ENCODE results near the gene TDRD6. TPM values are rescaled to one million over a fixed set of nuclear protein-coding genes. Genes with fewer than 3 reads are reported as not detected.

Gene TDRD6
- total RNA-seq, 2 donors from 2014 or later = 0.66 to 0.78 TPM

DNA sequence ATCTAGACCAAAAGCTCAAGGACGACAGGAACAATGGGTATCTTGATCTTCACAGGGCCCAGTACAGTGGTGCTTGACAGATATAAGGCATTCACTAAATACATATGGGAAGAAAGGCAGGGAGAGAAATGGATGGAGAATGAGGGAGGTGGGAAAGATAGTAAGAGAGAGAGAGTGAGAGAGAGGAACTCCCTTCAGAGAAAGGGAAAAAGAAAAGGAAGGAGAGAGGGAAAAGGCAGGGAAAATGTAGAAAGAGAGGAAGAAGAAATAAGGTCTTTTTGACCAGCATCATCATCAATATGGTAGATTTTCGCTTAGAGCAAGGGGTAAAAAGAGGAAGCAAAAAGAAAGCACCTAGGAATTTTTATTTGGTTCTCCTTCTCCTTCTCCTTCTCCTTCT lies 58.3 kb downstream of the TDRD6 start:
- DNase-seq (no peak), ATAC-seq (no peak)
- Histone ChIP-seq H3K36me3 (replicated peaks in 1 of 2; ENCODE audit: insufficient read depth in 1 of 2, low read depth in 2 of 2) (no peaks in the 10 kb centered on the region), H3K9me3 (no peaks in the 10 kb centered on the region), H3K27ac (no peak overlapping the region), H3K27me3 (no peaks in the 10 kb centered on the region), H3K4me3 (no peak overlapping the region), H3K4me1 (no peaks in the 10 kb centered on the region)
- 44 to 51% methylated on average over 2 of the region's 2 CpGs for WGBS, 2 donors
- TF ChIP-seq, protein P1, sequence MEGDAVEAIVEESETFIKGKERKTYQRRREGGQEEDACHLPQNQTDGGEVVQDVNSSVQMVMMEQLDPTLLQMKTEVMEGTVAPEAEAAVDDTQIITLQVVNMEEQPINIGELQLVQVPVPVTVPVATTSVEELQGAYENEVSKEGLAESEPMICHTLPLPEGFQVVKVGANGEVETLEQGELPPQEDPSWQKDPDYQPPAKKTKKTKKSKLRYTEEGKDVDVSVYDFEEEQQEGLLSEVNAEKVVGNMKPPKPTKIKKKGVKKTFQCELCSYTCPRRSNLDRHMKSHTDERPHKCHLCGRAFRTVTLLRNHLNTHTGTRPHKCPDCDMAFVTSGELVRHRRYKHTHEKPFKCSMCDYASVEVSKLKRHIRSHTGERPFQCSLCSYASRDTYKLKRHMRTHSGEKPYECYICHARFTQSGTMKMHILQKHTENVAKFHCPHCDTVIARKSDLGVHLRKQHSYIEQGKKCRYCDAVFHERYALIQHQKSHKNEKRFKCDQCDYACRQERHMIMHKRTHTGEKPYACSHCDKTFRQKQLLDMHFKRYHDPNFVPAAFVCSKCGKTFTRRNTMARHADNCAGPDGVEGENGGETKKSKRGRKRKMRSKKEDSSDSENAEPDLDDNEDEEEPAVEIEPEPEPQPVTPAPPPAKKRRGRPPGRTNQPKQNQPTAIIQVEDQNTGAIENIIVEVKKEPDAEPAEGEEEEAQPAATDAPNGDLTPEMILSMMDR (IDR thresholded peaks at IDR 0.05) = no peak
- no peak for TF ChIP-seq POLR2A (IDR thresholded peaks at IDR 0.05)
- intact Hi-C loops (cut with DNase I) = no loop called here

DNA sequence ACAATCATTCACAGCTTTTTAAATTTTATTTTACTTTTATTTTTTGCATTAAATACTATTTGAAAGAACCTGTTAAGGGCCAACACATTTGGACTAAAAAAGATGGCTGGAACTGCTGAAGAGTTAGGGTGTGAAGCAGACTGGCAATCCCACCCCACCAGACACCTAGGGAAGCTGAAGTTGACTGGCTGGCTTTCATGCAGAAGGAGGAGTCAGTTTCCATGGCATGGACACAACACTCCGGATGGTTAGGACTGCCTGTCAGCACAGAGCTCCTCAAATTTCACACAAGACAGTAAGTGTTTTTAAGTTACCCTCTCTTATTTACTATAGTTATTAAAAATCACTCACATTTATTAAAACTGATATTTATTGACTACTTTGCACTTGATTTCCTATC lies 59.0 kb downstream of the TDRD6 start, which contains the start of gene ANKRD66:
Gene ANKRD66 (plus strand): TSS at position 238 of the 400 bp plus-strand sequence. CDS start 5,016 bp downstream, outside the sequence.
- intact Hi-C loops (cut with DNase I) = no loop called here
- Histone ChIP-seq H3K27ac (no peak within 1 kb of the TSS), H3K4me1 (no peaks in the 10 kb centered on the region), H3K27me3 (no peaks in the 10 kb centered on the region), H3K4me3 (no peak within 1 kb of the TSS), H3K36me3 (replicated peaks in 1 of 2; ENCODE audit: insufficient read depth in 1 of 2, low read depth in 2 of 2) (no peaks in the 10 kb centered on the region), H3K9me3 (no peaks in the 10 kb centered on the region)
- no peak for DNase-seq
- no peak for TF ChIP-seq POLR2A (IDR thresholded peaks at IDR 0.05)
- TF ChIP-seq, protein P1 (IDR thresholded peaks at IDR 0.05) = no peak
- ATAC-seq = no peak
- 94 to 95% methylated on average over 1 of the region's 1 CpG for WGBS, 2 donors

DNA sequence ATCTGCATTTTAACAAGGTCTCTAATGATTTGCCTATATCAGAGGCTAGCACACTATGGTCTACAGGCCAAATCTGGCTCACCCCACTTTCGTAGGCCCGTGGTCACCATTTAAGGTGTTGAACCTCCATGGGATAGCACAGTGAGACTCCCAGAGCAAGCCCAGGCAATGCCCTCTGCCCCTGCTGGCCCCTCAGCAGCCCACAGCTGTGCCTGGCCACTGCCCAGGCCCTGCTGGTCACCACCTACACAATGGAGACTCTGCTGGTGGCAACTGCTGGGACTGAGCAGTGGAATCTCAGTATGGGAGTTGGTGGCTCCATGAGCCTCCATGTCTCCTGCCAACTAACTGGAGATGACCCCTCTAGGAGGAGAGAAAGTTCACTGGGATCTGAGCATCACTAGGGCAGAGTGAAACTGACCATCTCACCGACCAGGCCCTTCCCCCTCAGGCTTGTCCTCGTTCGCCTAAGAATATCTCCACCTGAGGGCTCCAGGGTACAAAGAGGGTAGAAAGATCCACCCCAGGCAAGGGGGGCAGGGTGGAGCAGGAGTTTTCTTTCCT lies 61.3 kb downstream of the TDRD6 start:
- WGBS, 2 donors = 89 to 94% methylated on average over 5 of the region's 5 CpGs
- no peak overlapping the region for H3K4me3 ChIP-seq
- no peak for ATAC-seq

DNA sequence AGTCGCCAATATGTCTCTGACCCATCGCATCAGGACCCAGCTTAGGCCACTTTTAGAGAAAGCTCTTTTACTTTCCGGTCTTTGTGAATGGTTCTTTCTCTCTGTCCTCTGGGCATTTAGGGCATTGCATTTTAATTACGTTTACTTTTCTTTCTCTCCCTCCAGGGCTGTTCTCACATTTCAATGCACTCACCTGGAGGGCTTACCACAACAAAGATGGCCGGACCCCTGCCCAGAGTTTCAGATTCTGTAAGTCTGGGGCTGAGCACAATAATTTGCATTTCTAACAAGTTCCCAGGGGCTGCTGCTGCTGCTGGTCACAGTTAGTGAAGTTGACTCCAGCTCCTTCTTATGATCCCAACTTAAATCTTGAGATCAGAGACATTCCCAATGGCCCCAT lies 62.0 kb downstream of the TDRD6 start:
- WGBS, 2 donors = 74 to 82% methylated on average over 5 of the region's 5 CpGs
- DNase-seq = no peak
- Histone ChIP-seq H3K4me3 (no peak overlapping the region), H3K4me1 (no peaks in the 10 kb centered on the region), H3K36me3 (replicated peaks in 1 of 2; ENCODE audit: insufficient read depth in 1 of 2, low read depth in 2 of 2) (no peaks in the 10 kb centered on the region), H3K27me3 (no peaks in the 10 kb centered on the region), H3K27ac (no peak overlapping the region), H3K9me3 (no peaks in the 10 kb centered on the region)
- intact Hi-C loops (cut with DNase I) = no loop called here
- no peak for ATAC-seq
- TF ChIP-seq, protein P1 (IDR thresholded peaks at IDR 0.05) = no peak
- TF ChIP-seq POLR2A (IDR thresholded peaks at IDR 0.05) = no peak

More for the DNA sequence above, 61.3 kb downstream of the TDRD6 start:
- H3K9me3 ChIP-seq = no peaks in the 10 kb centered on the region
- DNase-seq = no peak
- H3K27ac ChIP-seq = no peak overlapping the region
- intact Hi-C loops (cut with DNase I) = no loop called here
- TF ChIP-seq POLR2A (IDR thresholded peaks at IDR 0.05) = no peak
- TF ChIP-seq, protein P1 (IDR thresholded peaks at IDR 0.05) = no peak
- H3K4me1 ChIP-seq = no peaks in the 10 kb centered on the region
- H3K36me3 ChIP-seq (replicated peaks in 1 of 2; ENCODE audit: insufficient read depth in 1 of 2, low read depth in 2 of 2) = no peaks in the 10 kb centered on the region
- H3K27me3 ChIP-seq = no peaks in the 10 kb centered on the region

DNA sequence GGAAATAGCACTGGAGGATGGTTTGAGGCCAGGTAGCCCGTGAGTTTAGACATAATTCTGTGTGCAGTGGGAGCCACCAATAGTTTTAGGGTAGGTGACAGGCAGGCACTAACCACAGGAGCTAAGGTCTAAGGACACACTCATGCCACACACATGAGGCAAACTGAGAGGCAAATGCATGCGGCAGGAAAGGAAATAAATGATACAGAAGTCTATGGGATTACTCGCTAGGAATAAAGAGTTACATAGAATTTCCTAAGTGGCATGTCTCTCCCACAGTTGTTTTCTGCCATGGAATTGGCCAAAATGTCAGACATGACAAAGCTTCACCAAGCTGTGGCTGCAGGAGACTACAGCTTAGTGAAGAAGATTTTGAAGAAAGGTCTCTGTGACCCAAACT lies 64.0 kb downstream of the TDRD6 start:
- H3K27me3 ChIP-seq = no peaks in the 10 kb centered on the region
- no peaks in the 10 kb centered on the region for H3K4me1 ChIP-seq
- no peak overlapping the region for H3K4me3 ChIP-seq
- 75 to 83% methylated on average over 3 of the region's 3 CpGs for WGBS, 2 donors
- H3K36me3 ChIP-seq (replicated peaks in 1 of 2; ENCODE audit: insufficient read depth in 1 of 2, low read depth in 2 of 2) = no peaks in the 10 kb centered on the region
- ATAC-seq (no peak), DNase-seq (no peak)
- H3K9me3 ChIP-seq = no peaks in the 10 kb centered on the region
- H3K27ac ChIP-seq = no peak overlapping the region
- intact Hi-C loops (cut with DNase I) = no loop called here
- TF ChIP-seq POLR2A (IDR thresholded peaks at IDR 0.05) = no peak
- TF ChIP-seq, protein P1 (IDR thresholded peaks at IDR 0.05) = no peak
